GM21576 (cell line): ENCODE measurements around the gene DAPK2.
"Not testable (repeated sequence)": the region's sequence is repeated elsewhere in the genome, so short reads cannot be mapped to it uniquely, and the experiment has no call there.

Source experiments
- ATAC-seq: cut with Tn5 transposase; IDR thresholded peaks from one replicate; pipeline ENCODE4 v1.9.1; 2021; ENCODE audit warnings: mild to moderate bottlenecking, moderate library complexity; ENCODE audit not compliant: unreplicated experiment

The DAPK2 gene

DNA sequence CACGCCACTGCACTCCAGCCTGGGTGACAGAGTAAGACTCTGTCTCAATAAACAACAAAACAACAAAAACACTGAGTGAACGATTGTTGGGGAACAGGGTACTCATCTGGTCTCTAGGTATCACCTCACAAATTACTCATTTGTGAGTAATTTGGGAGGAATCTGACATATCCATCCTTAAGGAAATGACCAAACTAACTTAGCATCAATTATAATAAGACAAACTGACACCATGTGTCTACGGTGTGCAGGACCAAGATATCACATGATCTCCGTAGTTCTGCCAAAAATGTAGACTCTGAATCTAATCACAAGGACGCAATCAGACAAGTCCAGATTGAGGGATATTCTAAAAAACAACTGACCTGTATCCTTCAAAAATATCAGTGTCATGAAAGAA is 12.0 kb upstream of the DAPK2 start:
- no peak for ATAC-seq

GRCh38 chr15:64053674-64054073 is 7.4 kb upstream of the DAPK2 start:
- not testable (repeated sequence) for ATAC-seq

GRCh38 chr15:64052925-64053491 is 6.7 kb upstream of the DAPK2 start:
- ATAC-seq: no peak

DNA sequence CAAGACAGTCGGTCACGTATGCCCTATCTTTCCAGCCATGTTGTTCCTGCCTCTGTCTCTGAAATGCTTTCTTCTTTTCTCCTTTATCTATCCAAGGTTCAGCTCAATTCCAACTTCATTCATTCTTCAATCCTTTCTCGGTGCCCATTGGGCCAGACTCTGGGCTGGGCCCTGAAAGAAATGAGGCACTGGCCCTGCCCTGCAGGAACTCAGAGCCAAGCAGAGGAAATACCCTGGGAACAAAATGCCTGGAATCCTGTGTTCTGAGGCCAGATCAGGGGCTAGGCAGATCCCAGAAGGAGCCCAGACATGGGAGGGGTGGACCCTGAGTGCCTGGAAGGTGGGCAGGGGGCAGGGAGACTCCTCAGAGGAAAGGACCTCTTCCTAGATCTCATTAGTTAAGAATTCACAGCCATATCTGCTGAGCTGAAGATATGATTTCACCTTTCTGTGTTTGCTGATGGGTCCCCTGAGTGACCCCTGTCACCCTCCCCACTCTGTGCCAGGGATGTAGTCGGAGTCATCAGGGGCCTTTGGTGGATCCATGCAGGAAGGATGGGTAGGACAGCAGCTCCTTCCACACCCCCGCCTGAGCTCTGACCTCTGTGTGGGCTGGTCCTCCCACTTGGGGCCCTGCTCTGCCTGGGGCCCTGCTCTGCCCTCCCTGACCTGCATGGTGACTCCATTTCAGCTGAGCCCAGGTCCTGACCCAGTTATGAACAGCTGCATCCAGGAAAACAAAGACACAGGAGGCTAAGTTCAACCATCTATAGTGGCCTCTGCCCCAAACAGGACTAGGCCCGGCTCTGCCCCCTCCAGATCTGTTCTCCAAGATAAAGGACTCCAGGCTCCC is 5.3 kb upstream of the DAPK2 start:
- no peak for ATAC-seq

GRCh38 chr15:64051093-64051402 is 4.8 kb upstream of the DAPK2 start:
- ATAC-seq: no peak

DNA sequence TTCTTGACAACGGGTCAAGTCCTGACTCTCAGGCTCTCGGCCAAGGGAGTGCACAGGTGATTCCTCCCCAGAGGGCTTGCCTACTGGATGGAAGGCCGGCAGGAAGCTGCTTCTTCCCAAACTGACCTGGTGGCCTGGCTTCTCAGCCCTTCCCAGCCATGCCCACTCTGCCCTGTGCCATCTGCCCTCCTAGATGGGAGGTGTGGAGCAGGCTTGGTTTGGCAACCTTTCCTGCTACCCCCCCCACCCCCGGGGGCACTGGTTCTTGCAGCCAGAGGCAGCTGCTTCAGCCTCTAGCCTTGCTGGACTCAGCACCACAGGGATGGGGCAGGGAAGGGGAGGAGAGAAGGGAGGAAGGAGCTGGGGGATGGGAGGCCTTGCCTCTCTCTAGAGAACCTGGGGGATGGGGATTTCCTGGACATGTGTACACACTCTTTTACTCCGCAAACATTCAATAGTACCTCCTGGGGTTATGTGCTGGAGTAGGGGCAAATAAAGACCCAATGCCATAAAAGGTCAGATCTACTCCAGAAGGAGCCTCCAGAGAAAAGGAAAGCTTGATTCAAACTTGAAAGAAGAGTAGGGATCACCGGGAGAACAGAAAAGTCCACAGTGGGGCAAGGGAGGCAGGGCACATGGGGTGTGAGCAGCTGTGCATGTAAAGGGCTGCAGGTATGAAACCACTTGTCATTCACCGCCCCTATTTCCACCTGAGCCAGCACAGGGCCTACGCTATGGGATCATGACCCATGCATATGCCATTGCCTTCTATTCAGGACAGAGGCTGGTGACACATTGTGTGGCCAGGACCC is 4.2 kb upstream of the DAPK2 start:
- no peak for ATAC-seq

- ATAC-seq: no peak
Observed at GRCh38 chr15:64048781-64049460, 2.6 kb upstream of the DAPK2 start.

DNA sequence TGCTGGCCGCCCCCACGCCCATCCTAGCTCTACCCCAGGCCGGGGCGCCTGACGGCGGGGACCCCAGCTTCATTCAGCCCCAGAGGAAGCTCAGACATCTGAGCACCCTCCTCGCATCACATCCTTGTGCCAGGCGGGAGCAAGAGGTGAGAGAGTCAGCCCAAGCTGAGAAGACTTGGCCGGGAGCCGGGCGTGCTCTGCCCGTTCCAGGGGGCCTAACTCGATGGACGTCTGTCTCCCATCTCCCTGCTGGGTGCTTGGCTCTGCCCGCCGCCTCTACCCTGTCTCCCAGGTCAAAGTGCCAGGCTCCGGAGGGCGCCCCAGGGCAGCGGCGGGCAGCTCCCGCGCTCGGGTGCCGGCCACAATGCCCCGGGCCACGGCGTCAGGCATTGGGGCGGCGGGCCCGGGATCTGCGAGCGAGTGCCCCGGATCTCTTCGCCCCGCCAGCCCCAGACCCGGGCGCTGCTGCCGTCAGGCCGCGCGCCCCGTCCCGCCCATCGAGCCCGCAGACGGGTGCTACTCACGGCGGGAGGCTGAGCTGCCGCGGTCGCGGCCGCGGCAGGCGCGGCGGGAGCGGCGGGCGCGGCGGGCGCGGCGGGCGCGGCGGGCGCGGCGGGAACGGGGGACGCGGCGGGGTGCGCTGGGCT is 388 bp downstream of the DAPK2 start:
- peak; percentile 15 for ATAC-seq

GRCh38 chr15:64045101-64045435 is 1.2 kb downstream of the DAPK2 start:
- ATAC-seq: no peak

- no peak for ATAC-seq
Observed at GRCh38 chr15:64044300-64045100, 1.8 kb downstream of the DAPK2 start.

GRCh38 chr15:64038878-64039610 is 7.2 kb downstream of the DAPK2 start:
- ATAC-seq: no peak

DNA sequence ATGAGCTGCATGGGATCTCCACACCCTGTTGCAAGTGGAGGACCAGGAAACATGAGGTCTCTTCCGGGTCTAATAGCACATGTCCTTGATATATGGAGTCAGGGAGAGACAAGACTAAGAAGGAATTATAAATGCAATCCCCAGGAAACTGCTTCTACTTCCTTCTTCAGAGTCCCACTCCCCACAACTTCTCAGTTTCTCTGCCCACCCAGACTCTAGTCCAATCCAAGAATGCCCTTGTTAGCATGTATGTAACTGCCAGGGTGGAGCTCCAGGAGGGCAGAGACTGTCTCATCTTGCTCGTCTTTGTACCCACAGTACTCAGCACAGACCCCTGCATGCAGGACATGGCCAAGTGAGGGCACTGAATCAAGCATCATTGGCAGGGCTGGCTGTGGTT is 8.3 kb downstream of the DAPK2 start:
- no peak for ATAC-seq

DNA sequence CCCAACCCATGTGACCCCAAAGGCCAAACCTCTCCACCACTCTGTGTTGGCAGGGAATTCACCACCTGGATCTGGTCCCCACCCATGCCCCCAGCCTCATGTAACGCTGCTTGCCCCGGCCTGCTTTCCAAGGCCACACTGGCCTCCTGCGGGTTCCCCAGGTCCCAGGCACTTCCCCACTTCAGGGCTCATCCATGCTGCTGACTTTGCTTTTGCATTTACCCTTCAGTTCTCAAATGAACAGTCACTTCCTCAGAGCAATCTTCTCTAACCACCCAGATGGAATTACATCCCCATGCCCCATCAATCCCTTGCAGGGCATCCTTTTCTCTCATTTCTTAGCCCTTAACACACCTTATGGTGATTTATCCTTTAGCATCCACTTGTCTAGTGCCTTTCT is 9.2 kb downstream of the DAPK2 start:
- no peak for ATAC-seq

GRCh38 chr15:64035525-64035924 is 10.8 kb downstream of the DAPK2 start:
- ATAC-seq: no peak

DNA sequence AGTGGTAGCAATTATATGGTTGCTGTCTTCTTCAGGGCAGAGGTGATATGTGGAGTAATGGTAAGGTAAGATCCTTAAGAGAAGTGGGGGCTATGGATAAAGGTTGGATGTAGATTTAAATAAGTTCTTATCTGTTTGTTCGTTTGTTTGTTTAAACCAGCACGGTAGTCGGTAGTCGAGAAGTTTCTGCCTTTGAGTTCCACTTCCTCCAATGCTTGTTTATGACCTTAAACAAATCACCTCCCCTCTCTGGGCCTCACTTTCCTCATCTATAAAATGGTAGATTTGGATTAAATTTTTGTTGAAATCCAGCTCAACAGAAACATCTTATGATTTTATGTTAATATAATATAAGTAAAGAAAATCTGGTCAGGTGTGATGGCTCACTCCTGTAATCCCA is 11.8 kb downstream of the DAPK2 start:
- ATAC-seq: no peak

- ATAC-seq: no peak
Observed at GRCh38 chr15:64032329-64032728, 14.0 kb downstream of the DAPK2 start.

GRCh38 chr15:64030123-64030522 is 16.2 kb downstream of the DAPK2 start:
- no peak for ATAC-seq

GRCh38 chr15:64029633-64030032 is 16.7 kb downstream of the DAPK2 start:
- ATAC-seq: no peak

GRCh38 chr15:64029110-64029509 is 17.2 kb downstream of the DAPK2 start:
- ATAC-seq: no peak

DNA sequence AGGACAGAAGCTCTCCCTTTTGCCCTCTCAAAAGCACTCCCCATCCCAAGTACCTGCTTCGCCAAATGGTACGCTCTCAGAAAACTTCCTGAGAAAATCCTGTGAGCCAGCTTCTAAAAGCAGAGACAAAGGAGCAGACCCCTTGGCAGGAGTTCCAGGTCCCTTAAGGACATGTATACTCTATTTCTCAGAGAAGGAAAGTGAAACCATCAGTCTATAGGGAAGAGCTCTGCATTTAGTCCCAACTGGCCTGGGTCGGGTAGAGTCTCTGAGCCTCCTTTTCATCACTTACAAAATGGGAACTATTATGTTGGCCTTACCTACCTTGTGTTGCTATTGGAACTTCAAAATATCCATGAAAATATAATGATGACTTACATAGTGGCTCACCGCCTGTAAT is 19.7 kb downstream of the DAPK2 start:
- ATAC-seq: no peak
